HG02763 (cell line): Measurements from ENCODE around the gene RNF144B.
A peak's percentile ranks its signal among the peaks of the same experiment; 100 is the strongest.
"Not testable (repeated sequence)": the region's sequence is repeated elsewhere in the genome, so short reads cannot be mapped to it uniquely, and the experiment has no call there.

Experiments used
- ATAC-seq: cut with Tn5 transposase; IDR thresholded peaks from one replicate; pipeline ENCODE4 v1.9.1; 2021; ENCODE audit warnings: mild to moderate bottlenecking, moderate library complexity; ENCODE audit not compliant: unreplicated experiment

The RNF144B gene

DNA sequence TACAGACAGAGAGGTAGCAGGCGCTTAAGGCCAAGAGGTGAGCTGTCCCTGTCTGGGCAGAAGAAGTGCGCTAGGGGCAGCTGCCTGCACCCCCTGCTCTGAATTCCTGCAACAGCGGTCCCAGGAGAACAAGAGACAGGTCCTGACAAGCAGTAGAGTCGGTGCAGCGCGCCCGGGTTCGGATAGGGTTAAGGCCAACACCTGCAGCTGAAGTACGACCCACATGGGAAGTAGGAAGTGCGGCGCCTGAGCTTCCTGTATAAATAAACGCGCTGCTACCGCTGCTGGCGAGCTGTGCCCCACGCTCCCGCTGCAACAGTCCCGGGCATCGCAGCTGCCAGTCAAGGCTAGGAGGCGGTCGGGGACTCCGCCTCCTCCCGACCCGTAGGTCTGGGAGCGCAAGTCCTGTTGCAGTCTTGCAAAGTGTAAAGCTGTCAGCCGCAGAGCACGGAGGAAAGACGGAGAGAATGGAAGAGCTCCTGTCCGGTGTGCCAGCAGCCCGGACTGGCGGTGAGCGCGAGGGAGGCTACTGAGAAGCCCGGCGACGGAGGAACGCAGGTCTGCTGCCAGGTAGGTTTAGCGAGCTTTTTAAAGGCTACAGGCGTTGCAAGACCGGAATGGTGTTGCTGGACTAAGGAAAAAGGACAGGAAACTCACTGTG, at the start of gene RNF144B:
RNF144B (plus strand) TSS at position 290 of the 661 bp plus-strand sequence. CDS start 12,185 bp downstream, outside the sequence.
- peak; percentile 87 for ATAC-seq

DNA sequence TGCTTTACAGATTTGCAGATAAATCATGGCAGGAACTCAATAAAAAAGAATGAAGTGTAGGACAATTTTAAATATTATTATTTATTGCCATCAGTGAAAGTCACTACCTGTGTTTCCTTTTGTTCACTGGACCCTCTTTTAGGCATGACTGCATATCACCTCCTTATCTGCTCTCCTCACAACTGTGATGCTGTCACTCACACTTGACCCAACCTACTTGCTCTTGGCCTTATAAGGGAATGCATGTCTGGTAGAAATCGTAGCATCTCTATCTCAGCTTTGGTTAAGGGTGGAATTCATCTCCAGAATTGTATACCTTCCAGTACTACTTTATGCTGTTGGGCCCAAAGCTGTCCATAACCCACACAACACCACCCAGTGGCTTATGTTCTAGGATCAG, 47.6 kb upstream of the RNF144B start:
- no peak for ATAC-seq

DNA sequence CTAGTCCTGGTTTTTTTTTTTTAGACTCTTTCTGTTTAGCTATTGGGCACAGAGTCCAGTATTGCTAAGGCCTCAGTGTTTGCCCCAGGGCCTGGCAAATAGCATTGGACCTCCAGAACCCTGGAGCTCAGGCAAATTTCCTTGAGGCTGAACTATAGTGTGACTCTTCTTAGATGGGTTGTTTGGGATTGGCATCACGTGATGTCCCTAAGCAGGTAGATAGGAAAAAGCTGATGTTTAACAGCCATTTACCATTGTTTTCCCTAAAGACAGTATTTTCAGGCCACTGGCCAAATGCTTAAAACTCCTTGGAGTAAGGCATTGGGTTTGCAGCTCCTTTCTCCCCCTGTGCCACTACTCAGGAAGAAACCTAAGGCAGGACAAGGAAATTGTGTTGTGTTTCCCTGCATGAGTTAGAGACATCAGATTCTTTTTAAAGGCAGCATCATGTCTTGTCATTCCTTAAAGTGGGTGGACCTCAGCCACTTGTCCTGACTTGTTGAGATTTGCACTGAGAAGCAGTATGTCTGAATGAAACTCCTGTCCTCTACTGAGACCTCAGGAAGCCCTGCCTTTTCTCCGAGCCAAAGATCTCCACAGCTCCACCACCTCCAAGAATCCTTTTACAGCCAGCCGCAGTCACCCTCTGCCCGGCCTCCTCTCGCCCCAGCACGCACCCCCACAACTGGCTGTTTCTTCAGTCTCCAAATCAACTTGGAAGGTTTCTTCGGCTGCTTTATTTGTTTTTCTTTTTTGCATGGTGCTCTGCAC, 46.2 kb upstream of the RNF144B start:
- ATAC-seq: no peak

DNA sequence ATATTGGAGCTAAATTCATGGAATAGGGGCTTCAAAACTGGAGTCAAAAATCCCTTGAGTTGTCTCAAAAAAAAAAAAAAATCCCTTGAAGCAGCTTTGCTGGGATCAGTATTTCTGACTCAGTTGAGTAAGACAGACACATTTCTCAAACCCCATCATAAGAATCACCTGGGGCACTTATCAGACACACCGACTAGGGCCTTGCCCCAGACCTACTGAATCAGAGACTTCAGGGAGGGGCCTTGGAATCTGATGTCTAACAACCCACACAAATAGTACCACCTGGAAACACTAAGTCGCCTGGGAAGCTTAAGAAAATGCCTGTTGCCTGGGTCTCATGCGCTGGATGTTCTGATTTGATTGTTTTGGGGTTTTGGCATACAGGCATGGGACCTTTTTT, 44.9 kb upstream of the RNF144B start:
- ATAC-seq: no peak

DNA sequence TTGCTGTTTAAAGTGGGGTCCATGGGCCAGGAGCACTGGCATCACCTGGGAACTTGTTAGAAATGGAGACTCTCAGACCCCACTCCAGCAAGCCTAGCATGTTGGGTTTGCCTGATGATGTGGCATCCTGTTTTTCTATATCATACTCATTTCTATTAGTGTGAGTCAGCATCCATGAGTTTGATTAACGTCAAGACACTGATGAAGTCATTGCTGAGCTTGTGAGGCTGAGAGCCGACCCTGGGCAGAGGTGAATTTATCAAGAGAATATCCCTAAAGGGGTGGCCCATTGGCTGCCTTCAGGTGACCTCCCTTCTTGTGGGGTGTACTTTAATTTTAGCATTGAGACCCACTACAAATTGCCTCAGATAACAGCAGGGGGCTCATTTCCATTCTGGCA, 43.4 kb upstream of the RNF144B start:
- no peak for ATAC-seq

DNA sequence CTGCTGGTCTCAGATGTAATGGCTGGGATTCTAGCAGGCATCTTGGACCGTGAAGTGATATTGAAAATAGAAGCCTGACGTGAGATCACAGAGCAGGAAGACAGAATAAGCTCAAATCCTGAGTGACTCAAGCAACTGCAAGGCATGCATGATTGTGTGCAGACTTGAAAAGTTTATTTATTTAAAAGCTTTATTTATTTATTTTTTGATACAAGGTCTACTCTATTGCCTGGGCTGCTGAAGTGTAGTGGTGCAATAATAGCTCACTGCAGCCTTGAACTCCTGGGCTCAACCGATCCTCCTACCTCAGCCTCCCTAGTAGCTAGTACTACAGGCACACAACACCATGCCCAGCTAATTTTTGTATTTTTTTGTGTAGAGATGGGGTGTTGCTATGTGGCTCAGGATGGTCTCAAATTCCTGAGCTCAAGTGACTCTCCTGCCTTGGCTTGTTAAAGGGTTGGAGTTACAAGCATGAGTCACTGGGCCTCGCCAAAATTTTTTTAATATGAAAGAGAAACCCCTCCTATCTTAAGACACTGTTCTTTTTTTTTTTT, 40.1 kb upstream of the RNF144B start:
- no peak for ATAC-seq

DNA sequence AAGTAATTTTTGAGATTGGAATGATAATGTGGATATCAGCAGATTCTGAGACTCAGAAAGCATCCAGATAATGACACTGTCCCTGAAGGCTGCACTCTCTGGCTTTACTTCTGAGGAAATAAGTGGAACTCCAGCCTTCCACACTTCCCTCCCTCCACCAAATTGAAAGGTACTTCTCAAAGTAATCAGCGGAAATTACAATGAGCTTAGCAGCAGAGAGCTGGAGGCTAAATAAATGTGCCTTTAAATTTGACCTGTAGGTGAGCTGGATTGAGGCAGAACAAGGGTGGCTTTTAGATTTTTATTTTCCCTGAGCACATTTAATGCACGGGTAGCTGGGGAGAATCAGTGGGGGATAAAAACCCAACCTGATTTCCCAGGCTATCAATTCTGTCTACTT, 39.3 kb upstream of the RNF144B start:
- ATAC-seq: no peak

DNA sequence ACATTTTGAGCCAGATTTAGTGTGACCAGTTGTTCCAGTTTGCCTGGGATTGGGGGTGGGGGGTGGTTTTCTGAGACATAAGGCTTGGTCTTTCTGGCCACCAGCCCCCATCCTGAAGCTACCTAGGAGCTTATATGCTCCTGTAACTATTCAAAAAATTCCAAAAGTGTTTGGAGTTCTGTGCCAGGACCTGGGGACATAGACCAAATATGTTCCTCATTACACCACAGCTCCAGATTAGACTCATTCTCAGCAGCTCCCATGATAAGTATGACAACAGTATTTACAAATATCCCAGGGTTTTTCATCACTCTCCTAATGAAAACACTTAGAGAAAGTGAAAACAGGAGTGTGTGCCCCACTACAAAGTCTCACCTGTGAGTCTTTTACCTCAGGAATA, 37.8 kb upstream of the RNF144B start:
- ATAC-seq: no peak

DNA sequence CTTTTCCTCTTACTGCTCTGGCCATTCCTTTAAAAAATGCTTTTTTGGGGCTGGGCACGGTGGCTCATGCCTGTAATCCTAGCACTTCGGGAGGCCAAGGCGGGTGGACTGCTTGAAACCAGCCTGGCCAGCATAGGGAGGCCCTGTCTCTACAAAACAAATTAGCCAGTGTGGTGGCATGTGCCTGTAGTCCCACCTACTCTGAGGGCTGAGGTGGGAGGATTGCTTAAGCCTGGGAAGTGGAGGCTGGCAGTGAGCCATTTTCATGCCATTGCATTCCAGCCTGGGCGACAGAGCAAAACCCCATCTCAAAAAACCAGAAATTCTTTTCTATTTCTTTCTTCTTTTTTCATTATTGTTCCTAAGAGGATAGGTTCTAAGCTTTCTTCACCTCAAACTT, 36.9 kb upstream of the RNF144B start:
- ATAC-seq: no peak

DNA sequence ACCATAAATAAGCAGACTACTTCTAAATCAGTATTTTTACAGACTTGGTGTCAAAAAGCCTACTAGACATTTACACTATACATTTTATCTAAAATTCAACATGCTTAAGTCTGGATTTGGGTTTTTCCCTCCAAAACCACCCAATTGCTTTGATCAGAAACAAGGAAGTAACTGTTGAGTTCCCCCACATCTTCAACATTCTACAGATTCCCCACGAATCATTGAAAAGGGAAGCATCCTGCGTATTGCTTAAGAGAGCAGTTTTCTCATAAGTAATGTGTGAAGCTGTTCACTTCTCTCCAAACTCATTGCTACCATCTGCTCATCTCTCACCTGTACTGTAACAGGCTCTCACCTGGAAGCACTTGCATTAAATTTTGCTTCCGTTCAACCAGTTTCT, 36.4 kb upstream of the RNF144B start:
- no peak for ATAC-seq

DNA sequence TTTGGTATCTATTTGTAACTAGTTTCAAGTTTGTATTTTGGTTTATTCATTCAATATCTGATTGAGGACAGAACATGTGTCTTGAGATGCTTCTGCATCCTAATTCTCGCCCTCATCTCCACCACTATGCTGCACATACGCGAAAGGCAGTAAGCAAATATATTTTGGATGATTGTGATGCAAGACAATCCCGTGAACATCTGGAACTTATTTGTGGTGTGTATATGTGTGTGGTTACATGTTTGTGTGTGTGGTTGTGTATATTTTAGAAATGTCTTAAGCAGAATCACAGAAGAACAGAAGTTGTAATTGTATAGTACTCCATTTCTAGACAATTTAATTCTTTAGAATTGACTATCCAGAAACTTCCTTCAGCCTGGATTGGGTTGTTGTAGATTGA, 35.1 kb upstream of the RNF144B start:
- no peak for ATAC-seq

DNA sequence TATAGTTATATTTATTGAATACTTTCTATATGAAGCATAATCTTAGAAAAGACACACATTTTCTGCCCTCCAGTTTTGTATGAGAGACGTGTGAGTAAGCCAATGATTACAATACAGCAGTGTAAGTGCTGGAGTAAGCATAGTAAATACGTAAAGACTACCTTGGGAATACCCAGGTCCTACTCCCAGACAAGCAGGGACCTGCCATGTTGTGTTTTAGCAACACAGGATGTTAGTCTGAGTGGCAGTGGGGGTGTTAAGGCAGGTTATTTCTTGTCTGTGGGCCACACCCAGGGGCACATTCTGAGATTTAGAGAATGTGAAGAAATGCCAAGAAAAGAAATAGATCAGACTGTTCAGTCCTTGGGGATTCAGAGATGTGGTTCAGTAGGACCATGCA, 34.3 kb upstream of the RNF144B start:
- no peak for ATAC-seq

DNA sequence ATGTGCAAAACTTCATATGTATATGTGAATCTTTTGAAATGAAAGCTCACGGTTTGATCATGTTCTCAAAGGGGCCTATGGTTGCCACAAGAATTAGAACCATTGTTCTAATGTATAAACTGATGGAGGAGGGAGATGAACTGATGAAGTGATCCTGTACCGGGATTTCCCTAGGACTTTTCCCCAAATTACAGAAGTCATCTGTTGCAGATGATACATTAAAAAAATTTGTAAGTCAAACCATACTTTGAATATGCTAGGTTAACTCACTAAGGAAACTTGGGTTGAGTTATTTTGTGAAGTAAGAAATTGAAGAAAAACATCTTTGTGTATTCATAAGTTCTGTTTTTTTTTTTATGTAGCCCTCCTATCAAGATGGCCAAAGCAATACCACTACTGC, 33.9 kb upstream of the RNF144B start:
- no peak for ATAC-seq

DNA sequence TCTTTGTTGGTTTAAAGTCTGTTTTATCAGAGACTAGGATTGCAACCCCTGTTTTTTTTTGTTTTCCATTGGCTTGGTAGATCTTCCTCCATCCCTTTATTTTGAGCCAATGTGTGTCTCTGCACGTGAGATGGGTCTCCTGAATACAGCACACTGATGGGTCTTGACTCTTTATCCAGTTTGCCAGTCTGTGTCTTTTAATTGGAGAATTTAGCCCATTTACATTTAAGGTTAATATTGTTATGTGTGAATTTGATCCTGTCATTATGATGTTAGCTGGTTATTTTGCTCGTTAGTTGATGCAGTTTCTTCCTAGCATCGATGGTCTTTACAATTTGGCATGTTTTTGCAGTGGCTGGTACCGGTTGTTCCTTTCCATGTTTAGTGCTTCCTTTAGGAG, 29.6 kb upstream of the RNF144B start:
- not testable (repeated sequence) for ATAC-seq

DNA sequence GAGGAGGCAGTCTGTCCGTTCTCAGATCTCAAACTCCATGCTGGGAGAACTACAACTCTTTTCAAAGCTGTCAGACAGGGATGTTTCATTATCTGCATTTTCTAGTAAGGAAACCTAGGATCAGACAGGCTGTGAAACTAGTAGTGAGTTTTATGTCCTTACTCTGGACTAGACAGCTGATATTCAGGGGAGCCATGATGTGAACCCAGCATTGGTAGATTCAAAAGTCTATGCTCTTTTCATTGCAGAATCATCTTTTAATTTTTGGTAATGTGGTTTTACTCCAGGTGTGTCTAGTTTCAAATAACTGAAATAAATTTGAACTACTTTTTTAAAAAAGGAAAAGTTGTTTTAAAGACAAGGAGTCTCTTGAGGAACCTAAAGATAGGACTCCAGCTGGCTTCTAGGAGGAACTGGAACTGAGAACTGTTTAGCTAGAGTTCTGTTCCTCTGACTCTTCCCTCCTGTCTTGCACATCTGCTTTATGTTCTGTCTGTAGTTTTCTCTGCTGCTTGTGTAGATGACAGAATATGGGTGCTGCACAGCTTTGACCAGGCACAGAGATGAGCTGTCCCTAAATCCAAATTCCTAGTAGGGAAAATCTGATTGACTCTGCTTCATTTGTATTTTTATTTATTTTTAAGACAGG, 27.8 kb upstream of the RNF144B start:
- ATAC-seq: peak; percentile 97

DNA sequence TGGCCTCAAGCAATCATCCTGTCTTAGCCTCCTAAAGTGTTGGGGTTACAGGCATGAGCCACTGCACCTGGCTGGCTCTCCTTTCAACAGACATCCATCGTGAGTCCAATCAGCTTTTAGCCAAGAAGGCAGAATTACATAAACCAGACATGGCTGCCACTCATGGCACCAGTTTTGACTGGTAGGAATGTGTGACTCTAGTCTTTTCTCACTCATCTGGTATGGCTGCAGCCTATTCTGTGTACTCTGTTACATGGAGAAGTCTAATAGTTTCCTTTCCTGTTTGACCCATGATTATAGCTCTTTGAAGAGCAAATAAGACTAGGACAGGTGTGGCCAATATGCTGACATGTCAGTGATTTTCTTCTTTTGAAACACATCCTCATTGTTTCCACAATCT, 27.0 kb upstream of the RNF144B start:
- no peak for ATAC-seq

DNA sequence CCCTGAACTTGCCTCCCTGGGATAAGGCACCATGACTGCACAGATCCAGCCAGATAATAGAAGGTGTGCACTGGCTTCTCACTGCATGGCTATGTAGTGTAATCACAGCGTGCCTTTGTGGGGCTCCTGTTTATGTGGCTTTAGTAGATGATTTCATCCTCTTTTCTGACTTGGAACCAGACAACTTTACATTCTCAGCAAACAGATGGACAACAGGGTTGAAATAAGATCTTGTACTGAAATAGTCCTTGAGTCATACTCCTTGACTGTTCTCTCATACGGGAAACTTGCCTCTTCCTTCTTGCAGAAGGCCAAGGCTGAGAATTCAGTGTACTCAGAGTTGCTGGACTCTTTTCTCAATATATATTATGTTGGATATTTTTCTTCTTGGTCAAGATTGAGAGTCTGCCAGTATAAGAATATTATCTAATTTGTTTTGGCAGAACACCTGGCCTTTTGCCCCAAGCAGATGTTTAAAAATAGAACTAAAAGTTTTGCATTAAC, 25.0 kb upstream of the RNF144B start:
- no peak for ATAC-seq

DNA sequence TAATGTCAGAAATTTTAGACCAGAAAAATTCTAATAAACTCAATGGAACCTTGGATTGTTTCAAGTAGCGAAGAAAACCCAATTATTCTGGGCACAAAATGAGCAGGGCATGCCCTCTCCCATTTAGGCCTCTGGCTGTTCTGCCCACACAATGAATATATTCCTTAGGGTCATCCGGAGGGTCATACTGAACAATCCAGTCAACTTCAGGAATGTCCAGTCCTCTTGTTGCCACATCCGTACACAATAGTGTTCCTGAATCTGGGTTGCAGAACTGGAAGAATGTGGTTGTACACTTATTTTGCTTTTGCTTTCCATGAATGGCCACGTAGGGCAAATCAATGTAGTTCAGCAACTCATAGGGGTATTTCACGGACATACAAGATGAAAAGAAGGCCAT, 23.4 kb upstream of the RNF144B start:
- no peak for ATAC-seq

DNA sequence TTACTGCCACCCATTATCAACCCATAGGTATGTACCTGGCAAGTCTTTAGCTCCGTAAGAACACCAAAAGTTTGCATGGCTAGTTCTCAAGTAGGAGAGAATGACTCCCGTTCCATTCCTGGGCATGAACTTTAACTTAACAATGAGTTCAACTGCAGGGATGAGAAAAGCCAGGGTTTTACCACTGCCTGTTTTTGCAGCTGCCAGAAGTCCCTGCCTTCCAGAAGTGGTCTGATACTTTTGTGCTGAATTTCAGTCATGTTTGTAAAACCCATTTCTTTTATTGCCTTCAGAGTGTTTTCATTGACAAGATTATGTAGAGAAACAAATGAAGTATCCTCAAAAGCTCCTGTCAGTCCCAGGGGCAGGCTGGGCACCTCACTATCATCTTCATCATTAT, 22.6 kb upstream of the RNF144B start:
- not testable (repeated sequence) for ATAC-seq

DNA sequence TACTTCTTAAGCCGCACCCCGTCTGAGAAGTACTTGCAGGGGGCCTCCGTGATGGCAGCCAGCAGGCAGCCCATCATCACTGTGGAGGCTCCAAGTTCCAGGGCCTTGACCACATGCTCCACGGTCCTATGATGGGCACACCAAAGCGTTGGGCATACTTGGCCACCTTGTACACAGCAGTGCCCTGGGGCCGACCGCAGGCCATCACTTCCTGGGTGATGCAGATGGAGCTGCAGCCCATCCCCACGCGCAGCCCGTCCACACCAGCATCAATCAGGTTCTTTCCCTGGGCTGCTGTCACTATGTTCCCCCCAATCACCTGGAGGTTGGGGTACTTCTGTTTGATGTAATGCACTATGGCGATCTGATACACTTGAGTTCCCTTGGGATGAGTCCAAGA, 19.8 kb upstream of the RNF144B start:
- no peak for ATAC-seq

DNA sequence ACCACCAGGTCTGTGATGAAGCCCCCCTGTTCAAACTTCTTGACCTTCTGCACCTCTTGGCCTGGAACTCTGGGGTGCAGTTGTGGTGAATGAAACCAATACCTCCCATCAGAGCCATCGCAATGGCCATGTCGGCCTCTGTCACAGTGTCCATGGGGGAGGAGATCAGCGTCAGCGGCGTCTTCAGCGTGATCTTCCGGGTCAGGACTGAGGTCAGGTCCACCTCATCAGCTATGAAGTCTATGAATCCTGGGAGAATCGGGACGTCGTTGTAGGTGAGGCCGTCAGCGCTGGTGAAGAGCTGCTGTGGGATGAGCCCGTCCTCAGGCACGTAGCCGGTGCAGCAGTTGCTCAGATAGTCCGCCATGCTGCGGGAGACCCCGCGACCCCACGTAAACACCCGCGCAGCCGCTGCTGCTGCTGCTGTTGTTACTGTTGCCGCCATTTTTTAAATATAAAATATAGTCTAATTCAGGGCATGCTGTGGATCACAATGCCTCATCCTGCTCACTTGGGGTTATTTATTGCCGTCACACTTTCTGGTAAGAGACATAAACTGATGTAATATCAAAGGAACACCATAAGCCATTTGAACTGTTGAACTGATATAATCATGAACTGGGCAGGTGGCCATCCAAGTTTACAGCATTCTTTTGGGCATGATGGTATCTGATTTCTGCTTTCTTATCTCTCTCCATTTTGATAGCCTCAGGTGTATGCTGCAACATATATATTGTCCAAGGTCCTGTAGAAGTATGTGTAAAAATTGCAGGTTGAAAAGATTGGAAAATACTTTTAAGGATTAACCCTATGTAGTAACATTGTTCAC, 18.7 kb upstream of the RNF144B start:
- no peak for ATAC-seq
